GM19324 (cell line): ENCODE results near the gene BCR.
"Not testable (repeated sequence)": the region's sequence is repeated elsewhere in the genome, so short reads cannot be mapped to it uniquely, and the experiment has no call there.

Experiments
- ATAC-seq: cut with Tn5 transposase; IDR thresholded peaks from one replicate; pipeline ENCODE4 v1.9.1; 2021; ENCODE audit warnings: mild to moderate bottlenecking, moderate library complexity; ENCODE audit not compliant: unreplicated experiment, low FRiP score

Gene BCR

DNA sequence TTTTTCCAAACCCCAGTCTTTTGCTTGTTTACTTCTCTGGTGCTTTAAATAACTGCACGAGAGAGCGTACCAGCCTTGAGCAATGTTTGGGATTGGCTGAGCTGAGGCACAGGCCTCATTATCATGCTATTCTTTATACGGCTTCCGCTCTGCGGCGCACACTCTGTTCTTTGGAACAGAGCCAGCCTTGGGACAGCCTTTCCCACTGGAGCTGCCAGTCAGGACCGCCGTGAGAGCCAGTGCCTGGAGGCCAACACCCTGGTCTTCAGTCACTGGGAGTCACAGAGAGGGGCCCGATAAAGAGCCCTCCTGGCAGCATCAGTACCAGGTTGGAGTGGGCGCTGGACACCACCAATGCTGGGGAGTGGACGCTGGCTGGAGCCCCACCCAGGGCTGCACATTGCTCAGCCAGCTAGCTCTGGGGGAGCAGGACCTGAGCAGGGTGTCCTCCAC, 125.6 kb downstream of the BCR start:
- ATAC-seq = no peak

DNA sequence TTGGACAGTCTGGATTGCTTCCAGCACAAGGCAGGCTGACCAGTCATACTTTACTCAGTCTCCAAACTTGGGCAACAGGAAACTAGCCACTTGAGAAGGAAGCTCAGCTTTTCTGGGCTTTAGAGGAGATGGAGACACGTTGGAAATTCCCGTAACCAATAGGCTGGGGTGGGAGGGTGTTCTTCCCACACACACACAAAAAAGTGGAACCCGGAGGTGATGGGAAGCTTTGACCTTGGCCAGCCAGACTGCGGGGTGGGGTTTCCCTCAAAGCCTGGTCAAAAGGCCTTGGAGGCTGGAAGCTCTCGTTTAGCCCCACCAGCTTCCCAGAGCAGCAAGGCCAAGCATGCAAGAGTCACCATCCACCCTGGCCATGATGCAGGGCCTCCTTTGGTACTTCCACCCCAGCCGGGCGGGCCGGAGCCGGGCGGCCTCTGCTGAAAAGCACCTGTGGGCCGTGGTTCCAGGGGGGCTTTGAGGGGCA, 126.2 kb downstream of the BCR start:
- no peak for ATAC-seq

DNA sequence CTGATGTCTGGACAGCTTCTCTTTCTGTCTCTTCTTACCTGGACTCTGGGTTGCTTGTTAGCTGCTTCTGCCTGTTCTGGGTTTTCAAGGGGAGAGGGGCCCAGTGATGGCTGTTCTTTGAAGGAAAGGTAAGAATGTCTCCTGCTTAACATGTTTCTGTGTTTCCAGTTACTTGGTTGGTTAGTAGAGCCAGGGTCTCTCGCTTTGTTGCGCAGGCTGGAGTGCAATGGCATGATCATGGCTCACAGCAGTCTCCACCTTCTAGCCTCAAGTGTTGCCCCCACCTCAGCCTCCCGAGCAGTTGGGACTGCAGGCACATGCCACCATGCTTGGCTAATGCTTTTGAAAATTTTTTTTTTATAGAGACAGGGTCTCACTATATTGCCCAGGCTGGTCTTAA, 126.6 kb downstream of the BCR start:
- no peak for ATAC-seq

DNA sequence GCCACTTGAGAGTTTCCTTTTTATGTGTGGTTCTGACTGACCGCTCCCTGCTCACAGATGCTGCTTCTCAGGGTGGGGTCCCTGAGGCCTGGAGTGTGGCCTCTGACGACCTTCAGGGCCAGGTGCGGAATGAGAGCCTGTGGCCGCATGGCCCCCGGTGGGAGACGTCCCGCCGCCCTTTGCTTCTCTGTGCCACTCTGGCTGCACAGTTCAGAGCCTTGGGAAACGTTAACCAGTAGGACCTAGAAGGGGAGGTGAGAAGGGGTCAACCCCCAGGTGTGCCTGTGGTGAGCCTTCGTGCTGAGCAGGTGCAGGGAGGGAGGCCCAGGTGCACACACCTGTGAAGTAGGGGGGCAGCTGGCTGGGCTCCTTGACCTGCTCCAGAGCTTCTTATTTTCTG, 127.2 kb downstream of the BCR start:
- not testable (repeated sequence) for ATAC-seq

DNA sequence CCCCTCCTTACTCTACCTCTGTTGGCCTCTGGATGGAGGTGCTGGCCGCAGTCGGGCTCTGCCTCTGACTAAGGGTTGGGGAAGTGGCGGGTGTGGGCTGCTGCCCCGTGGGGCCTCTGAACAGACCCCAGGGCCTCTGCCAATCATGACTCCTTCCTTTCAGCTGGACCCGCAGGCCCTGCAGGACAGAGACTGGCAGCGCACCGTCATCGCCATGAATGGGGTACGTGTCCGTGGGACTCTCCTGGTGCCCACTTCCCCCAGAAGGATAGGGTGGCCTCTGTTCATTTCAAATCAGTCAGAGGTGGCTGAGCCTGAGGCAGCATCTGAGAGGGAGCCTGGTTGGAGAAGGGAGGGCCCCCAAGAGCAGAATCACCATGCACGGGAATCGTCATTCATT, 129.0 kb downstream of the BCR start:
- ATAC-seq = not testable (repeated sequence)

DNA sequence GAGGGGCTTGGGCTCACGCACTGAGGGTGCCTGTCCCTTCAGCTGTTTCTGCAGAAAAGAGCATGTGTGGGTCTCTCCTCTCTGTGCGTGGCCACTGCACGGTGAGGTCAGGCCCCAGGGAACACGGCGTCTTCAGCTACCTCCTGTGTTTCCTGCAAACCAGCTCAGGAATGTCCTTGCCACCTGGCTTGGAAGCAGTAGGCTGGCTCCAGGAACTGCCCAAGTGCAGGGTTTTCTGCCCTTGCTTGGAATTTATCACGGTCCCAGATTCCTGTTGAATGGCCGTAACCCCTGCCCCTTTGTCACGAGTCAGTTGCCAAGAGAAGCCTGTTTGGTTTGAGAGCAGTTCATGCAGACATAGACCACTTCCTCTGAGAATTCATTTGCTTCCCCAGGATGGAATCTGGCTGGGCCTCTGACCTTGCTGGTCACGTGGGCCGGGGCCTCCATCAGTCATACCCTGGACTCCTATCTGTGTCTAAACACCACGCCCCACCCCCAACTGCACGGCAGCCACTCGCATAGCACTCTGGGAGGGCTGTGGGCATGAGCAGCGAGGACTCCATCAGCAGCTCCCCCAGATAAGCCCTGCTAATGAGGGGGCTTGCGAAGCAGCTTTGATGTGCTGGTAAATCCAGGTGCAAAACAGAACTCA, 130.3 kb downstream of the BCR start:
- not testable (repeated sequence) for ATAC-seq

DNA sequence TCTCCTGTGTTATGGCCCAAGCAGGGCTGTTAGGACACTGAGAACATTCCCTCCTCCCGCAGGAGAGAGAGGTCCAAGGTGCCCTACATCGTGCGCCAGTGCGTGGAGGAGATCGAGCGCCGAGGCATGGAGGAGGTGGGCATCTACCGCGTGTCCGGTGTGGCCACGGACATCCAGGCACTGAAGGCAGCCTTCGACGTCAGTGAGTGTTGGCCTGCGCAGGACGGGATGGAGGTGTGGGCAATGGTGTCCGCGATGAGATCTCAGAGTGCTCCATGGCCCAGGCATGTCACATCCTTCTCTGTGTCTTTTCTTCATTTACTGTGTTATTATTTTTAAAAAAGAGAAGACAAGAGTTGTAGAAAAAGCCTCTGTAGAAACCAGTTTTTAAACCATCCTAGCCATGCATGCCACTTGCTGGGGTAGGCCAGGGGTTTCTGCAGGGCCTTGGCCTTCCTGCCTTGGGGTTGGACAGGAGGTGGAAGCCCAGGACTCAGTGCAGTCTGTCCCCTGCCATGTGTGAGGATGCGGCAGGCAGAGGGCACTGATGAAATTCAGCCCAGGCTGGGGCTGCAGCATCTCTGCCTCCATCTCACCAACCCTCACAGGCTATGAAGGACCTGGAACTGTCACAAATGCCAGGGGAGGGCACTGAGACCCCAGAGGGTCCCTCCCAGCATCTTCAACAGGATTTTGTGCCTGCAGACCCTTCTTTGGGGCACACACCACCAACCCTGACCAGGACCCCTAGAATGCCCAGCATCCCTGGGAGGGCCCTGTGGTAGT, 131.5 kb downstream of the BCR start:
- not testable (repeated sequence) for ATAC-seq

DNA sequence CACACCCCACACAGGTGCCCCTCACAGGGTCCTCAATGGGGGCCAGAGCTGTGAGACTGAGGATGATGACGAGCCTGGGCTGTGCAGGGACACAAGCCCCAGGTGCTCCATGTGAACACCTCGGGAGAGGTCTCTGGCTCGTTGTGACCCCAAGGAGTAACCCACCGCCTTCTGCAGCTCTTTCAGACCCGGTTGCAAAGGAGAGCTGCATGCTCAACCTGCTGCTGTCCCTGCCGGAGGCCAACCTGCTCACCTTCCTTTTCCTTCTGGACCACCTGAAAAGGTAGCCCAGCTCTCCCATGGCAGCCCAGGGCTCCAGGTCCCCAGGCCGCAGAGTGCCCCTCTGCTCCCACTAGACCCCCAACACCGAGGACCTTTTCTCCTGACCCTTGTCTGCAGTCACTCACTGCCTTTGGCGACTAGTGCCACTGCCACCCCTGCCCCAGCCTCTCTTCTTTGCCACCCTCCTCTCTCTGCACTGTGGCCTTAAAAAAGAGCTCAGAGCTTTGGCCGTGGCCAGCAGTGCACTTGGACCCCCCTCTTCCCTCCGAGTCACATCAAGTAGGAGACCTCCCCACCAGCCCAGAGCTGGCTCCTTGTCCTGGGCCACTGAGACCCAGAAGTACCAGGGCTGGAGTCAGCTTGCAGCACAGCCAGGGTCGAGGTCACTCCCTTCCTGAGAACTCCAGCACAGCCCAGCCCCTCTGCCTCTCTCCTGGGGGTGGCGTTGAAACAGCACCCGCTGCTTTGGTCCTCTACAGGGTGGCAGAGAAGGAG, 133.7 kb downstream of the BCR start:
- ATAC-seq = no peak

DNA sequence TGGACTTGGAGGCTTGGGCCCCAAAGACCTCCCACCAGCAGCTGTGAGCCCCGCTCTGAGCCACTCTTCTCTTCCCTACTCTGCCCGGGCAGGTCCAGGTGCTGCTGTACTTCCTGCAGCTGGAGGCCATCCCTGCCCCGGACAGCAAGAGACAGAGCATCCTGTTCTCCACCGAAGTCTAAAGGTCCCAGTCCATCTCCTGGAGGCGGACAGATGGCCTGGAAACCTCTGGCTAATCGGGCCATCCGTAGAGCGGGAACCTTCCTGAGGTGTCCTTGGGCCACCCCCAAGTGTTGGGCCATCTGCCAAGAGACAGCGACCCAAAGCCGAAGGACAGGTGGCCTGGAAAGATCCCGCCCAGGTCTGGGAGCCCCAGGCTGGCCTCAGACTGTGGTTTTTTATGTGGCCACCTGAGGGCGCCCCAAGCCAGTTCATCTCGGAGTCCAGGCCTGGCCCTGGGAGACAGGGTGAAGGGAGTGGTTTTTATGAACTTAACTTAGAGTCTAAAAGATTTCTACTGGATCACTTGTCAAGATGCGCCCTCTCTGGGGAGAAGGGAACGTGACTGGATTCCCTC, 135.1 kb downstream of the BCR start:
- ATAC-seq = no peak

DNA sequence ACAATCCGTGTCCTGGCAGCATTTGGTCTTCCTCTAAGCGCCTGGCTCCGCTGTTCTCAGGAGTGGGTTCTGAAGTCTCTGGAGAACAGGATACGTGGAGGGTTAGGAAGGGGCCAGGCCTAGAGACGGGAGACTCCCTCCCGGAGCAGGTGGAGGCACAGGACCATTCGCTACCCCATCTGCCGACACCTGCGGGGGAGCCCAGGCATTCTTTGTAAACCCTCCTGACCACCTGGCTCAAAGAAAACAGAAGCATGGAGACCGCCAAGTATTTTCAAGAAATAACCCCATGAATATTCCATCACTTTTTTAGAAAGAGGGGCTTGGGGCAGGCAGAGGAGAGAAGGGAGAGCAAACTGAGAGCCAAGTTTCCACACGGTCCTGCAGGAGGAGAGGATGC, 136.3 kb downstream of the BCR start:
- not testable (repeated sequence) for ATAC-seq

DNA sequence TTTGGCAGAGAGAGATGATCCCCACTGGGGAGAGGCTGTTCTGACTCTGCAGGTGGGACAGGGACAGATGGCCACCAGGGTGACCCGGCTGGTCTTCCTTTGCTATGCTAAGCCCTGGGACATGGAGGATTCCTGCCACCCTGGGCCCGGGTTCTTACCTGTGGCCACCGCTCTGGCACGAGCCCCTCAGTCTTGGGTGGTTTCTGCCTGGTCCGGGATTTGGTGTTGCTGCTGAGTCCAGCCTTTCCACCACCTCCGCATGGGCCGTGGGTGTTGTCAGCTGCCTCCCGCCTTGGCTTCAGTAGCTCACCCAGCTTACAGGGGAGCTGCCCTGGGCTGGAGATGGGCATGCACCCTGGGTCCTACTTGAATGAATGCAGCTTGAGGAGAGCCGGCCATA, 138.0 kb downstream of the BCR start:
- ATAC-seq = not testable (repeated sequence)

DNA sequence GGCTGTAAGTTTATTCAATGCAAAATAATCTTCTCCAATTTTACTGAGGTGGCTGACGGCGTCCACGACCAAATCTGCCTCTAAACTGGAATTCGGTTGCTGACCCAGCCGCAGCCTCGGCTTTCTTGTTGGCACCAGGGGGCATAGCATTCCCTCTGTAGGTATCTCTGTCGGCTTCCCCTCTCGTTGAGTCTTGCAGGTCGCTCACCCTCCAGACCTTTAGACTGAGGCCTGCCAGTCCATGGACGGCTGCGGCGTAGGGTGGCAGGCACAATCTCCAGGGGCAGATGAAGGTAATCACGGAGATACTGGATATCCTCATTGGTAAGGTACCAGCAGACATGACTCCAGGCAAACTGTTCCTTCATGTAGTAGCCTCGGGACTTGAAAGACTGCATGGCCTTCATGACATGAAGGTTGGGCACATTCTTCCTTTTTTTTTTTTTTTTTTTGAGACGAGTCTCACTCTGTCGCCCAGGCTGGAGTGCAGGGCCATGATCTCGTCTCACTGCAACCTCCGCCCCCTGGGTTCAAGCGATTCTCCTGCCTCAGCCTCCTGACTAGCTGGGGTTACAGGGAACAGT, 142.3 kb downstream of the BCR start:
- not testable (repeated sequence) for ATAC-seq

DNA sequence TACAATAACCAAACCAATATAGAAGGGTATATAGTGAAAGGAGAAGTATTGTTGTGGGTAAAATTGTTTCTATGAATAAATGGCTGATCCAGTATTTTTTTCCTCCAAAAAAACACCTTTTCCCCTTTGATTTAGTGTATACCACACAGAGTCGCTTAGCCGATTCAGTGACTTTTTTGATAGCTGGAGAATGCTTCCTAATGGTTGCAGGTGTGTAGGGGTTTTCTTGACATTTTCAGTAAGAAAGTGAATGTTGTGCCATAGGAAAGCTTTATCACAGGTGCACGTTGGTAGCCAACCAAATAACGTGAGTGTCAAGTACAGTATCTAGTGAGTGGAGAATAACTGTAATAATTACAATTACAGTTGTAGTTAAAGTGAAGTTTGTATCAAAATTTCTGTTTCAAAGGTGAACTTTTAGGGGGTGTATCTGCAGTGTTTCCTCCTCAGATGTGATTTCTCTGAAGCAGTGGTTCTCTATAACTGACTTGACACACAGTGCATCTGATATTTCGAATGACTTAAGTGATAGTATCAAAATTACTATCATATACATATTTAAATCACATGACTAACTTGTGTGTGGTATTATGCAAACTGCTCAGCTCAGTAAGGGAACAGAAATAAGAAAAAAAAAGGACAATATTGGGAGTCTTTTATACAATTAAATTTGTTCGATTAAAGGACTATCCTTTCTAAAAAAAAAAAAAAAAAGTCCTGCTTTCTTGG, 143.8 kb downstream of the BCR start:
- not testable (repeated sequence) for ATAC-seq

DNA sequence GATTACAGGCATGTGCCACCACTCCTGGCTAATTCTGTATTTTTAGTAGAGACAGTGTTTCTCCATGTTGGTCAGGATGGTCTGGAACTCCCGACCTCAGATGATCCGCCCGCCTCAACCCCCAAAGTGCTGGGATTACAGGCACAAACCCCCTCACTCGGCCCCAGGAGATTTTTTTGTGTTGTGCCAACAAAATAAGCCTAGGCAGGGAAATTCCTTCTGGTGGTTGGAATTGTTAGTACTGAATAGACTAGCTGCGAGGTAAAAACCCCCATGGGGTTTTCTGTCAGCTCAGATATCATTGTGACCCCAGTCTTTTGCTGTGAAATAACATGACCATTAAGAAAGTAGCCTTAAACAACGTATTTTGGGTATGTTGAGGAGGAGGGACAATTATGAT, 144.9 kb downstream of the BCR start:
- no peak for ATAC-seq

DNA sequence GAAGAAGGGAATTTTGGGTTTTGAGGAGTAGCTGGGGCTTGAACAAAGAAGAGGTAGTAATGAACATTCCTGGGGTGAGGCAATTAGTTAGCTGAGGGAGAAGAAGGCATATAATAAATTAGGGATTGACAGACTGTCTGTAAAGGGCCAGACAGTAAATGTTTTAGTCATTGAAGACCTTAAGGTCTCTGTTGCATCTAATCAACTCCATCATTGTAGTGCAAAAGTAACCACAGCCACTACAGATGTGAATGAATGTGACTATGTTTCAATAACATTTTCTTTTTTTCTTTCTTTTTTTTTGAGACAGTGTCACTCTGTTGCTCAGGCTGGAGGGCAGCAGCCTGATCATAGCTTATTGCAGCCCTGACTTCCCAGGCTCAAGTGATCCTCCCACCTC, 153.5 kb downstream of the BCR start:
- ATAC-seq = not testable (repeated sequence)

DNA sequence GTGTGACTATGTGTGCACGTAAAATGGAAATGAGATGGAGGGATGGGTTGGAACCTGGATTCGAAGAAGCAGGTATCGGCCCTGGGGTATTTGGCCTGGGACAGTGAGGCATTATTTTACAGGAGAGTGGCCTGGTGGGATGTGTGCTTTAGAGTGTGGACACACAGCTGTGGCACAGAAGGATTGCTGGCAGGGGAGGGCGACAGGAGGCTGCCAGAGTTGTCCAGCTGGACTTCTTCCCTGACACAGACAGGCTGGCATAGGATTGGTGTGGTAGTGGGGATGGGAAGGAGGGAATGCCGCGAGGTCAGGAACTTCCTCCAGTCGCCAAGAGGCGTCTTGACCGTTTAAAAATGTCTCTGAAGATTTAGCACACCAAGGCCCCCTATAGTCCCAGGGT, 157.4 kb downstream of the BCR start:
- ATAC-seq = not testable (repeated sequence)

DNA sequence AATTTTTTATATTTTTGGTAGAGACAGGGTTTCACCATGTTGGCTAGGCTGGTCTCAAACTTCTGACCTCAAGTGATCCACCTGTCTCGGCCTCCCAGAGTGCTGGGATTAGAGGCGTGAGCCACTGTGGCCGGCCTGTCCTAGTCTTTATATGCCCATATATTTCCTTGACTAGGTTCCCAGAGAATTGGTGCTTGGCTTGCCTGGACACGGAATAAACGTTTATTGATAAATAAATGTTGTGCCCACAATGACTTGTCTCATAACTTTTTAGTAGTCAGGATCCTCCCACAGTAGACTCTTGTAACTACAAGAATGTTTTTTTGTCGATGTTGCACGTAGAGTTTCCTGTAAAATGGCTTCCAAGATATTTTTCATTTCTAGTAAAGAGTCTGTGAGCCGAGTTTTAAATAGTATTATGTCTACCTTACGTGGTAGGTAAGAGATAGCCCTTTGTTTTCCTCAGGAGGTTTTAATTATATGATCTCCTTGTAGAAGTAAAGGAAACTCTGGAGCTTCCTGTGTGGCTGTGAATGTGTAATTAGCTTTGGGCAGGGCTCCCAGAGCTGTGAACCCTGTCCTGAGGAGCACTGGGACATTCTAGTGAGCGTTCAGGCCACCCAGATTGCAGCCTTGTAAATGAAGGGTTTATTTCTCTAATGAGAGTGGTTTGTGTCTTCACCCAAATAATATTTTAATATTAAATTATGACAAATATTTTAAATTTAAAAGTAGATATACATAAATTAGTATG, 161.8 kb downstream of the BCR start:
- not testable (repeated sequence) for ATAC-seq

DNA sequence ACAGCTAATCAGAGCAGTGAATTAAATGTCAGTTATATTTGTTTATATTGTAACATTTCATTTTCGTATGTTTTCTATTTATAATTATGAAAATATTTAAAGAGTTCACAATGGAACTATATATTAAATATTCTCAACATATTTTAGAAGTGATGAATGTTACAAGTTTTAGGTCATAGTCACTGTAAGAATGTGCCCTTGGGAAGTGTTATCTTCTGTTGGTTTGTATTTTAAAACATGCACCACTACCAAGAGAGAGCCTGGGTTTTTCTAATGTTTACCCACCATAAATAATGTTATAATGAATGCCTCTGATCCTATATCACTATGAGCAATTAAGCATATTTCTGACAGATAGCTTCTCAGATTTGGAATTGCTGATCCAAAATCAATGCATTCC, 171.0 kb downstream of the BCR start:
- ATAC-seq = no peak

DNA sequence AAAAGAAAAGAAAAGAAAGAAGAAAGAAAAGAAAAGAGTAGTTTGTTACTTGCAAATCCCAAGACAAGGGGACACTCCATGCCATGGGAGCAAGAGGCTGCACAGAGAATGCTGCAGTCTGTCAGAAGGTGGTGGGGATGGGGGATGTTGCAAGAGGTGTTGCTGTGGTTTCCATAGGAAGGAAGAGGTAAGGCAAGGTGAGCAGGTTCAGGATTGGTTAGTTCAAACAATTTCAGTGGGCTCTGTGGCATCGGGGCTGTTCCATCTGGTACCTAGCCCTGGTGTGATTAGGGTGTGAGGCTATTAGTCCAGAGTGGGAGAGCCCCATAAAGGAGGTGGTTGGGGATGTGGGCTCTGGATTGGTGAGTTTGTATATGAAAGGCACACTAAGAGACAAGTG, 172.7 kb downstream of the BCR start:
- ATAC-seq = no peak
